NB4 (cell line): ENCODE measurements around the gene CAMKMT.

ENCODE experiments used
- CTCF ChIP-seq: IDR thresholded peaks from one replicate; pipeline ENCODE4 v1.5.1; 2012; ENCODE audit warnings: low read depth, low read length
- MAX ChIP-seq: IDR thresholded peaks from 2 replicates; pipeline ENCODE4 v1.6.1; 2011; ENCODE audit warnings: low read depth, low read length
- POLR2A ChIP-seq: IDR thresholded peaks from 2 replicates; pipeline ENCODE4 v1.6.1; 2011; ENCODE audit warnings: mild to moderate bottlenecking; ENCODE audit not compliant: insufficient read length; ENCODE audit errors: extremely low read depth

- TF ChIP-seq CTCF (no peak), POLR2A (no peak), MAX (no peak)
Observed at GRCh38 chr2:44817673-44818335, 456.1 kb downstream of the CAMKMT start.
